H9 (cell line): ENCODE data around the gene VASN. TPM values are rescaled to one million over a fixed set of nuclear protein-coding genes. Genes with fewer than 3 reads are reported as not detected.

Experiments used
- DNase-seq: peaks from one replicate; pipeline ENCODE4 v3.0.0-alpha.2; 2017
- H2AFZ ChIP-seq: one replicate; pipeline ENCODE4 v1.6.1; 2013; ENCODE audit warnings: mild to moderate bottlenecking, low read length, control low read depth, moderate library complexity
- H2AK5ac ChIP-seq: 2 replicates; pipeline ENCODE4 v1.6.1; 2013; ENCODE audit warnings: low read length, control low read depth, mixed read lengths; ENCODE audit not compliant: insufficient read length
- H2BK120ac ChIP-seq: one replicate; pipeline ENCODE4 v1.6.1; 2013; ENCODE audit warnings: low read depth, mild to moderate bottlenecking, low read length, control low read depth, inconsistent platforms; ENCODE audit not compliant: poor library complexity, severe bottlenecking
- H2BK12ac ChIP-seq: 2 replicates; pipeline ENCODE4 v1.6.1; 2013; ENCODE audit warnings: low read length, control low read depth, mixed read lengths, low read depth; ENCODE audit not compliant: insufficient read length
- H2BK15ac ChIP-seq: 2 replicates; pipeline ENCODE4 v1.6.1; 2013; ENCODE audit warnings: low read depth, low read length, control low read depth
- H2BK20ac ChIP-seq: one replicate; pipeline ENCODE4 v1.6.1; 2013; ENCODE audit warnings: low read depth, mild to moderate bottlenecking, low read length, control low read depth, inconsistent platforms; ENCODE audit not compliant: poor library complexity, severe bottlenecking
- H2BK5ac ChIP-seq: 2 replicates; pipeline ENCODE4 v1.6.1; 2013; ENCODE audit warnings: low read length, control low read depth, mixed read lengths; ENCODE audit not compliant: insufficient read length
- H3K14ac ChIP-seq: 2 replicates; pipeline ENCODE4 v1.6.1; 2013; ENCODE audit warnings: low read length, control low read depth; ENCODE audit not compliant: insufficient read depth
- H3K18ac ChIP-seq: 2 replicates; pipeline ENCODE4 v1.6.1; 2013; ENCODE audit warnings: low read depth, mild to moderate bottlenecking, mixed read lengths, low read length, control low read depth; ENCODE audit not compliant: insufficient read length
- H3K23ac ChIP-seq: 2 replicates; pipeline ENCODE4 v1.6.1; 2013; ENCODE audit warnings: low read length, control low read depth, mixed read lengths, low read depth; ENCODE audit not compliant: insufficient read length
- H3K23me2 ChIP-seq: 2 replicates; pipeline ENCODE4 v1.6.1; 2013; ENCODE audit warnings: low read depth, mild to moderate bottlenecking, mixed read lengths, low read length, control low read depth; ENCODE audit not compliant: insufficient read length, poor library complexity, severe bottlenecking
- H3K27ac ChIP-seq: 2 replicates; pipeline ENCODE4 v1.5.1; 2013; ENCODE audit warnings: low read length, control low read depth, mixed read lengths, low read depth; ENCODE audit not compliant: insufficient read length
- H3K27me3 ChIP-seq: 2 replicates; pipeline ENCODE4 v1.6.1; 2013; ENCODE audit warnings: low read length, control low read depth, inconsistent platforms; ENCODE audit not compliant: insufficient read depth
- H3K4ac ChIP-seq: 2 replicates; pipeline ENCODE4 v1.6.1; 2013; ENCODE audit warnings: low read depth, mild to moderate bottlenecking, control low read depth, inconsistent platforms, low read length, moderate library complexity
- H3K4me1 ChIP-seq: 2 replicates; pipeline ENCODE4 v1.6.1; 2013; ENCODE audit warnings: low read length, control low read depth, inconsistent platforms; ENCODE audit not compliant: insufficient read depth
- H3K4me2 ChIP-seq: 2 replicates; pipeline ENCODE4 v1.6.1; 2013; ENCODE audit warnings: low read length, control low read depth, mixed read lengths; ENCODE audit not compliant: insufficient read length, insufficient read depth
- H3K56ac ChIP-seq: 2 replicates; pipeline ENCODE4 v1.6.1; 2013; ENCODE audit warnings: low read depth, mild to moderate bottlenecking, mixed read lengths, low read length, control low read depth; ENCODE audit not compliant: insufficient read length
- H3K79me1 ChIP-seq: 2 replicates; pipeline ENCODE4 v1.6.1; 2013; ENCODE audit warnings: low read depth, mild to moderate bottlenecking, moderate library complexity, low read length, control low read depth, inconsistent platforms; ENCODE audit not compliant: insufficient read depth, poor library complexity, severe bottlenecking
- H3K79me2 ChIP-seq: 2 replicates; pipeline ENCODE4 v1.6.1; 2013; ENCODE audit warnings: low read length, control low read depth, inconsistent platforms; ENCODE audit not compliant: insufficient read depth
- H3K9ac ChIP-seq: 2 replicates; pipeline ENCODE4 v1.6.1; 2013; ENCODE audit warnings: low read length, control low read depth, mixed read lengths; ENCODE audit not compliant: insufficient read length; ENCODE audit errors: extremely low read depth
- H3K9me3 ChIP-seq: one replicate; pipeline ENCODE4 v1.6.1; 2013; ENCODE audit warnings: low read depth, low read length, inconsistent platforms; ENCODE audit not compliant: control insufficient read depth
- H3T11ph ChIP-seq: one replicate; pipeline ENCODE4 v1.6.1; 2013; ENCODE audit warnings: mild to moderate bottlenecking, low read length, control low read depth, inconsistent platforms
- H4K20me1 ChIP-seq: one replicate; pipeline ENCODE4 v1.6.1; 2013; ENCODE audit not compliant: control insufficient read depth, insufficient read length, insufficient read depth
- H4K5ac ChIP-seq: 2 replicates; pipeline ENCODE4 v1.6.1; 2013; ENCODE audit warnings: low read depth, mild to moderate bottlenecking, mixed read lengths, low read length, control low read depth; ENCODE audit not compliant: insufficient read length
- H4K8ac ChIP-seq: replicated peaks from 2 replicates; pipeline ENCODE4 v1.6.1; 2013; ENCODE audit warnings: low read length, control low read depth, mixed read lengths, low read depth; ENCODE audit not compliant: insufficient read length
- H4K91ac ChIP-seq: 2 replicates; pipeline ENCODE4 v1.6.1; 2013; ENCODE audit warnings: low read depth, mild to moderate bottlenecking, moderate library complexity, mixed read lengths, low read length, control low read depth; ENCODE audit not compliant: insufficient read length
- H3K27ac Mint-ChIP-seq, 3 experiments: 2 replicates in 2 of 3; 3 replicates in 1 of 3; pipeline ENCODE4 v1.8.0; 2020 to 2021; ENCODE audit warnings: mixed read lengths in 3 of 3, mild to moderate bottlenecking in 1 of 3, moderate library complexity in 1 of 3
- H3K27me3 Mint-ChIP-seq: 2 replicates; pipeline ENCODE4 v1.8.0; 2021; ENCODE audit warnings: low read depth, mild to moderate bottlenecking, moderate library complexity, mixed read lengths
- H3K36me3 Mint-ChIP-seq, 3 experiments: 2 replicates in 2 of 3; 3 replicates in 1 of 3; pipeline ENCODE4 v1.8.0; 2020 to 2021; ENCODE audit warnings: low read depth in 3 of 3, mixed read lengths in 3 of 3; ENCODE audit not compliant: insufficient read depth in 1 of 3
- H3K4me1 Mint-ChIP-seq, 2 experiments: 2 replicates each; pipeline ENCODE4 v1.8.0; 2020; ENCODE audit warnings: mixed read lengths in 2 of 2
- H3K4me3 Mint-ChIP-seq, 2 experiments: 2 replicates in 1 of 2; 3 replicates in 1 of 2; pipeline ENCODE4 v1.8.0; 2020 to 2021; ENCODE audit warnings: mild to moderate bottlenecking in 2 of 2, mixed read lengths in 2 of 2, moderate library complexity in 1 of 2
- H3K9me3 Mint-ChIP-seq, 2 experiments: 2 replicates in 1 of 2; 3 replicates in 1 of 2; pipeline ENCODE4 v1.8.0; 2020; ENCODE audit warnings: mild to moderate bottlenecking in 2 of 2, mixed read lengths in 2 of 2, moderate library complexity in 1 of 2
- CTCF ChIP-seq: fragments of 200-600 bp; sonication (generic); conservative IDR thresholded peaks from 3 replicates; pipeline ENCODE4 v1.8.0; 2021; ENCODE audit warnings: antibody characterized with exemption, mild to moderate bottlenecking
- WGBS: extraction: QIAGEN DNeasy Blood & Tissue Kit; methylation state at CpG from one replicate; pipeline ENCODE4 v1.1.7; 2013; ENCODE audit warnings: missing lambda C conversion rate, low lambda C conversion rate, mixed read lengths; ENCODE audit not compliant: insufficient read length; ENCODE audit errors: extremely low coverage; 5-methylcytosine and 5-hydroxymethylcytosine counted together
- total RNA-seq: library from RNA; stranded (reverse); gene quantifications from 2 replicates; pipeline ENCODE4 v1.2.1, GENCODE V29; 2021

VASN gene
- total RNA-seq, 1 experiment from 2014 or later, result 11.0 TPM

- DNase-seq, result peak; percentile 88
- Histone ChIP-seq H2BK20ac (no peak overlapping the region), H2BK5ac (no peak overlapping the region), H4K91ac (no peak overlapping the region), H3K23me2 (peaks cover 4% of the 10 kb centered on the region), H2AFZ (no peak overlapping the region), H4K5ac (no peak overlapping the region), H3T11ph (no peak overlapping the region), H3K27ac (no peak overlapping the region), H3K27me3 (no peaks in the 10 kb centered on the region), H3K9me3 (no peaks in the 10 kb centered on the region), H3K4me2 (peak overlapping the region; percentile 64), H3K9ac (peak overlapping the region; percentile 44), H3K14ac (peak overlapping the region; percentile 90), H4K8ac (no peak overlapping the region), H2AK5ac (no peak overlapping the region), H4K20me1 (no peaks in the 10 kb centered on the region), H3K79me1 (no peaks in the 10 kb centered on the region), H2BK12ac (peak overlapping the region; percentile 30), H3K4me1 (peaks cover 3% of the 10 kb centered on the region; the same call in 1 of the 2 replicates), H2BK120ac (no peak overlapping the region), H3K4ac (no peak overlapping the region; the same call in 1 of the 2 replicates), H3K18ac (peak overlapping the region; percentile 39), H3K23ac (no peak overlapping the region), H3K79me2 (peaks cover 1% of the 10 kb centered on the region; the same call in 1 of the 2 replicates), H2BK15ac (no peak overlapping the region), H3K56ac (no peak overlapping the region)
- peak; percentile 70 for TF ChIP-seq CTCF
- WGBS, result no CpG with 5 or more reads among the region's 30 CpGs
- Mint-ChIP-seq H3K27me3 (no peaks in the 10 kb centered on the region), H3K36me3 (no peaks in the 10 kb centered on the region; a peak in 1 of 7 replicates), H3K9me3 (no peaks in the 10 kb centered on the region), H3K27ac (peak overlapping the region in 2 of 3 experiments; percentile 40 to 76; a peak in 1 of 7 replicates), H3K4me3 (peak overlapping the region; percentile 46 to 62), H3K4me1 (peaks cover 9 to 18% of the 10 kb centered on the region in 2 experiments)
Observed at GRCh38 chr16:4328046-4328781, 43.4 kb upstream of the VASN start.
